Suprapubic skin (tissue), 4 donors: ENCODE results near the gene RNF32. TPM values are rescaled to one million over a fixed set of nuclear protein-coding genes. Genes with fewer than 3 reads are reported as not detected.

Experiments used
- DNase-seq, 2 donors: peaks; one replicate each; pipeline ENCODE4 v3.0.0-alpha.2; 2019; ENCODE audit warnings: low spot score in 2 of 2
- H3K27ac ChIP-seq: fragments of 200-600 bp; sonication (generic); one replicate; pipeline ENCODE4 v1.5.1; 2019
- H3K27me3 ChIP-seq: fragments of 200-600 bp; sonication (generic); one replicate; pipeline ENCODE4 v1.5.1; 2019
- H3K36me3 ChIP-seq: fragments of 200-600 bp; sonication (generic); one replicate; pipeline ENCODE4 v1.5.1; 2019
- H3K4me1 ChIP-seq: fragments of 200-600 bp; sonication (generic); one replicate; pipeline ENCODE4 v1.5.1; 2019
- H3K4me3 ChIP-seq: fragments of 200-600 bp; sonication (generic); one replicate; pipeline ENCODE4 v1.5.1; 2019; ENCODE audit warnings: mild to moderate bottlenecking
- H3K9me3 ChIP-seq: fragments of 200-600 bp; sonication (generic); one replicate; pipeline ENCODE4 v1.5.1; 2019
- EP300 ChIP-seq: sonication (generic); formaldehyde crosslinking; IDR thresholded peaks from one replicate; pipeline ENCODE4 v1.6.1; 2017; ENCODE audit warnings: antibody characterized with exemption
- POLR2A ChIP-seq, 2 donors: fragments of 450-650 bp; IDR thresholded peaks; one replicate each; pipeline ENCODE4 v1.6.1; 2017; ENCODE audit warnings: antibody characterized with exemption in 2 of 2, mild to moderate bottlenecking in 2 of 2, moderate library complexity in 2 of 2
- POLR2AphosphoS5 ChIP-seq, 3 donors: sonication (generic); formaldehyde crosslinking; IDR thresholded peaks; one replicate each; pipeline ENCODE4 v1.6.1; 2017; ENCODE audit warnings: antibody characterized with exemption in 3 of 3
- WGBS: methylation state at CpG from one replicate; pipeline ENCODE4 v1.1.5; 2018; 5-methylcytosine and 5-hydroxymethylcytosine counted together
- total RNA-seq, 4 donors: library from RNA; depleted of rRNA; stranded (reverse); fragments of >200 nt; gene quantifications; one replicate each; pipeline ENCODE4 v1.1.0, GENCODE V29; 2016
- TF ChIP-seq, protein P1 (sequence below), 2 donors: fragments of 200-600 bp in 1 of 2; fragments of 450-650 bp in 1 of 2; sonication (generic) in 1 of 2; IDR thresholded peaks; one replicate each; pipeline ENCODE4 v1.5.1; 2016 to 2019; ENCODE audit warnings: antibody characterized with exemption in 2 of 2, mild to moderate bottlenecking in 1 of 2, moderate library complexity in 1 of 2

Gene RNF32
- total RNA-seq, 4 donors from 2014 or later, result 0.29 to 0.32 TPM; not detected in 2

DNA sequence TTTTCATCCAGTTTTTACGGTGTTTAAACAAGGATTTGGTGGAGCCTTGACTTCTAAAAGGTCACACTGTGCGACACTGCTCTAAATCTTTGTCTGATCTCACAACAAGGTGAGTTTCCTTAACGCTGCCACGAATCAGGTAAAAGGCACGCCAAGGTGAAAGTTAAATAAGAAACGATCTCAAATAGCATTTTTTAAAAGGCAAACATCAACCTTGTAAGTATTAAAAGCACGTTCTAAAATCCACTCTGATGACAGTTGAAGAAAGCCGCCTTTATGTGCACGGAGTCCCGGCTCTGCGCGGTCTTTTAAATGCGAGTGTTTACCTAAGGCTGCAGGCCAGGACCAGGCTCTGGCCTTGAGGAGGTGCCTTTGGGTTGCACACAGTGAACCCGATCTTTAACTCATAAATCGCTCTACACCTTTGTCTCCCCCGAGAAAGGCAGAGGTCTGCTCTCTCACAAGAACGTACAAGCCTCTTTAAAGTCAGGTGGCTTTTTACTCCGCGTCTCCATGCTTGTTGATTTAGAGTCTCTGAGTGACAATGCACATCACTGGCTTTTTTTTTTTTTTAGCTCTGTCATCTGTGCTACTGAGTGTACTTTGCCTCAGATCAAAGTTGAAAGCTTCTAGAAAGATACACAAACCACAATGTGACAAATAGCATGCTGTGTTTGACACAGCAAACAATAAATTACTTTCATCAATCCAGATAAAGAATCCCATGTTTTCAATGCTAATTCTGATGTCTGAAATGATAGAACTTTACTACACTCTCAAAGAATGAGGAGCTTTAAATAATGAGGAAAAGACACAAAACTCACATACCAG, 25.9 kb upstream of the RNF32 start:
- Histone ChIP-seq H3K36me3 (no peaks in the 10 kb centered on the region), H3K4me1 (no peaks in the 10 kb centered on the region), H3K27ac (no peak overlapping the region), H3K27me3 (peaks cover 34% of the 10 kb centered on the region), H3K9me3 (no peaks in the 10 kb centered on the region), H3K4me3 (no peak overlapping the region)
- TF ChIP-seq, protein P1, sequence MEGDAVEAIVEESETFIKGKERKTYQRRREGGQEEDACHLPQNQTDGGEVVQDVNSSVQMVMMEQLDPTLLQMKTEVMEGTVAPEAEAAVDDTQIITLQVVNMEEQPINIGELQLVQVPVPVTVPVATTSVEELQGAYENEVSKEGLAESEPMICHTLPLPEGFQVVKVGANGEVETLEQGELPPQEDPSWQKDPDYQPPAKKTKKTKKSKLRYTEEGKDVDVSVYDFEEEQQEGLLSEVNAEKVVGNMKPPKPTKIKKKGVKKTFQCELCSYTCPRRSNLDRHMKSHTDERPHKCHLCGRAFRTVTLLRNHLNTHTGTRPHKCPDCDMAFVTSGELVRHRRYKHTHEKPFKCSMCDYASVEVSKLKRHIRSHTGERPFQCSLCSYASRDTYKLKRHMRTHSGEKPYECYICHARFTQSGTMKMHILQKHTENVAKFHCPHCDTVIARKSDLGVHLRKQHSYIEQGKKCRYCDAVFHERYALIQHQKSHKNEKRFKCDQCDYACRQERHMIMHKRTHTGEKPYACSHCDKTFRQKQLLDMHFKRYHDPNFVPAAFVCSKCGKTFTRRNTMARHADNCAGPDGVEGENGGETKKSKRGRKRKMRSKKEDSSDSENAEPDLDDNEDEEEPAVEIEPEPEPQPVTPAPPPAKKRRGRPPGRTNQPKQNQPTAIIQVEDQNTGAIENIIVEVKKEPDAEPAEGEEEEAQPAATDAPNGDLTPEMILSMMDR (IDR thresholded peaks at IDR 0.05), result no peak
- TF ChIP-seq POLR2AphosphoS5 (IDR thresholded peaks at IDR 0.05), result no peak
- DNase-seq, result no peak
- 89% methylated on average over 19 of the region's 19 CpGs for WGBS

DNA sequence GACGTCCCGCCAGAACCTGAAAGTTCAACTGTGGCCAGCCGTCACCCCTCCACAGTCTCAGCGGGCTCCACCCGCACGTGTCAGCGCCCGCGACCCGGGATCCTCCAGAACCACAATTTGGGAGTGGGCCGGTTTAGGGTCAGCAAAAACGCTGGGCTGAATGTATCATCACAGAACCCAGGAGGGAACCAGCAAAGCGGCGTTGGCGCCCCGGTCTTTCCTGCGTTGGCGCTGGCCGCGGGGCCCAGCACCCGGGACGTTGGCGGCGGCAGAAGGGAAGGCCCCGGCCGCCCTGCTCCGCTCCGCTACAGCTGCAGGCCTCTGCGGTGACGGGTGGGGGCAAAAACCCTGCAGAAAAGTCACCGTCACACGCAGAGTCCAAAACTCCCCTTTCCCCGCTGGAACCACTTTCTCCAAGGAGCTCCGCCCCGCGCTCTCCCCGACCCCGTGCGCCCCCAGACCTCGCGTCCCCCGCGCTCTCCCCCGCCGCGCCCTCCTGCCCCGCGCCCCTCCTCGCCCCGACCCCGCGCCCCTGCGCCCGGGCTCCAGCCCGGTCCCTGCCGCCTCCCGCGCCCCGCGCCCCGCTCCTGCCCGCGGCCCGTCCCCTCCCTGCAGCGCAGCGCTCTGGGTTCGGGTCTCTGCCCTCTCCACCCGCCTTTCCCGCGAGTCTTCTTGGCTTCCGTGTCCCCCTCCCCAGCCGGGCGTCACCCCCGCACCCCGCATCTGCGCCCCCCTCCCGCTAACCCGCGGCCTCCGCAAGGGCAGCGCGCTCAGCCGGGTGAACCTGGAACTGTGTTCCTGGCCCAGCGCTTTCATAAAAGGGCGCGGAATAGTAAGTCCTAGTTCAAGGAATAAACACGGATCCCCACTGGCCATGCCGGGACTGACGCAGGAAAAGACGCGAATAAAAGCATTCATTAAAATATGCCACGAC, 24.0 kb upstream of the RNF32 start:
- TF ChIP-seq, protein P1 (IDR thresholded peaks at IDR 0.05), result no peak
- TF ChIP-seq POLR2AphosphoS5 (IDR thresholded peaks at IDR 0.05), result no peak
- no peak for TF ChIP-seq POLR2A (IDR thresholded peaks at IDR 0.05)
- TF ChIP-seq EP300, result no peak
- DNase-seq, result no peak

DNA sequence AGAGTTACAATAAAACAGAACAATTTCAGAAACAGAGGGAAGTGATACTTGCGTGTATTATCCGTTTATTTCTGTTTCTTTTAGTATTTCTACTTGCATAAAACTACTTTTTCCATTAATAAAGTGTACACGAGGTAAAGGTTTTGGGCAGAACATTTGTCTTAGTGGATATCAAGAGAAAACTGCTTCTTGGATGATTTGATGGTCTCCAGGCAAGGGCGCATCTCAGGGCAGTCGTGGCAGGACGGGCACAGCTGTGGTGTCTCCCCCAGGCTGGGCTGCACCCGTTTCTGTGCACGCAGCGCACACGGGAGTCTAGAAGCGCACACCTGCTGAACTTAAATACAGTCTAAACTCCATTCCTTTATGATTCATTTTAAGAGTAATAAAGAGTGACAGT, 23.4 kb upstream of the RNF32 start:
- Histone ChIP-seq H3K36me3 (no peaks in the 10 kb centered on the region), H3K4me3 (peak overlapping the region; percentile 39)
- 76% methylated on average over 11 of the region's 11 CpGs for WGBS

More for the DNA sequence above, 24.0 kb upstream of the RNF32 start:
- Histone ChIP-seq H3K4me1 (no peaks in the 10 kb centered on the region), H3K27me3 (peaks cover 34% of the 10 kb centered on the region), H3K4me3 (peak overlapping the region; percentile 39), H3K36me3 (no peaks in the 10 kb centered on the region), H3K27ac (no peak overlapping the region), H3K9me3 (no peaks in the 10 kb centered on the region)
- WGBS, result 16% methylated on average over 49 of the region's 92 CpGs

DNA sequence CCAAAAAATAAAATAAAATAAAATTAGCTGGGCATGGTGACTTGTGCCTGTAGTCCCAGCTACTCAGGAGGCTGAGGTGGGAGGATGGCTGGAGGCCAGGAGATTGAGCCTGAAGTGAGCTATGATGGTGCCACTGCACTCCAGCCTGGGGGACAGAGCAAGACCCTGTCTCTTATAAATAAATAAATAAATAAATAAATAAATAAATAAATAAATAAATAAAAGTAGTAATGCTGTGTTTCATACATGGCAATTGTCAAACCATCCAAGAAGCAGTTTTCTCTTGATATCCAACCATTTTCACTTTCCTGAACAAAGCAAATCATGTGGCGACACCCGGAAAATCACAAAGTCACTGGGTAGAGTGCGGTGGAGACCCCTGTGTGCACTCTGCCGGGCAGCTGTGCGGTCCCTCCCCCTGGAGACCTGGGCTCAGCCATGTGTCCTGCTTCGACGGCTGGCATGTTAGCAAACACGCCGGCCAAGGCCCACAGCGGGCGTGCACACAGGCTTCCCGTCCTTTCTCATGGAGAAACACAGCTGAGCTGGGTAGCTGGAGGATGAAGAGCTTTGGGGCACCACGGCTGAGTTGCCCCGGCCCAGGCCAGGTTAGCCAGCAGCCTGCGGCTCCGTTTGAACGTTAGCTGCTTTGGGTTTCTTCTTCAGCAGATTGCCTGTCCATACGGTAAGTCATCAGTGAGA, 22.3 kb upstream of the RNF32 start:
- Histone ChIP-seq H3K4me3 (no peak overlapping the region), H3K27ac (no peak overlapping the region), H3K9me3 (no peaks in the 10 kb centered on the region), H3K36me3 (no peaks in the 10 kb centered on the region), H3K4me1 (no peaks in the 10 kb centered on the region), H3K27me3 (peaks cover 34% of the 10 kb centered on the region)
- no peak for TF ChIP-seq EP300
- TF ChIP-seq POLR2A (IDR thresholded peaks at IDR 0.05), result no peak
- TF ChIP-seq POLR2AphosphoS5 (IDR thresholded peaks at IDR 0.05), result no peak
- TF ChIP-seq, protein P1 (IDR thresholded peaks at IDR 0.05), result no peak
- WGBS, result 94% methylated on average over 13 of the region's 18 CpGs
- no peak for DNase-seq

More for the DNA sequence above, 23.4 kb upstream of the RNF32 start:
- peaks cover 34% of the 10 kb centered on the region for H3K27me3 ChIP-seq
- no peak for TF ChIP-seq POLR2AphosphoS5 (IDR thresholded peaks at IDR 0.05)
- TF ChIP-seq EP300, result no peak
- TF ChIP-seq, protein P1 (IDR thresholded peaks at IDR 0.05), result no peak
- TF ChIP-seq POLR2A (IDR thresholded peaks at IDR 0.05), result no peak
- H3K27ac ChIP-seq, result no peak overlapping the region
- no peaks in the 10 kb centered on the region for H3K9me3 ChIP-seq
- DNase-seq, result no peak
- H3K4me1 ChIP-seq, result no peaks in the 10 kb centered on the region
